HG02642 (cell line): ENCODE measurements around the gene BAZ1B.
A peak's percentile ranks its signal among the peaks of the same experiment; 100 is the strongest.
"Not testable (repeated sequence)": the region's sequence is repeated elsewhere in the genome, so short reads cannot be mapped to it uniquely, and the experiment has no call there.

Experiments used
- ATAC-seq: cut with Tn5 transposase; IDR thresholded peaks from one replicate; pipeline ENCODE4 v1.9.1; 2021; ENCODE audit warnings: mild to moderate bottlenecking; ENCODE audit not compliant: unreplicated experiment, poor library complexity

The BAZ1B gene, protein sequence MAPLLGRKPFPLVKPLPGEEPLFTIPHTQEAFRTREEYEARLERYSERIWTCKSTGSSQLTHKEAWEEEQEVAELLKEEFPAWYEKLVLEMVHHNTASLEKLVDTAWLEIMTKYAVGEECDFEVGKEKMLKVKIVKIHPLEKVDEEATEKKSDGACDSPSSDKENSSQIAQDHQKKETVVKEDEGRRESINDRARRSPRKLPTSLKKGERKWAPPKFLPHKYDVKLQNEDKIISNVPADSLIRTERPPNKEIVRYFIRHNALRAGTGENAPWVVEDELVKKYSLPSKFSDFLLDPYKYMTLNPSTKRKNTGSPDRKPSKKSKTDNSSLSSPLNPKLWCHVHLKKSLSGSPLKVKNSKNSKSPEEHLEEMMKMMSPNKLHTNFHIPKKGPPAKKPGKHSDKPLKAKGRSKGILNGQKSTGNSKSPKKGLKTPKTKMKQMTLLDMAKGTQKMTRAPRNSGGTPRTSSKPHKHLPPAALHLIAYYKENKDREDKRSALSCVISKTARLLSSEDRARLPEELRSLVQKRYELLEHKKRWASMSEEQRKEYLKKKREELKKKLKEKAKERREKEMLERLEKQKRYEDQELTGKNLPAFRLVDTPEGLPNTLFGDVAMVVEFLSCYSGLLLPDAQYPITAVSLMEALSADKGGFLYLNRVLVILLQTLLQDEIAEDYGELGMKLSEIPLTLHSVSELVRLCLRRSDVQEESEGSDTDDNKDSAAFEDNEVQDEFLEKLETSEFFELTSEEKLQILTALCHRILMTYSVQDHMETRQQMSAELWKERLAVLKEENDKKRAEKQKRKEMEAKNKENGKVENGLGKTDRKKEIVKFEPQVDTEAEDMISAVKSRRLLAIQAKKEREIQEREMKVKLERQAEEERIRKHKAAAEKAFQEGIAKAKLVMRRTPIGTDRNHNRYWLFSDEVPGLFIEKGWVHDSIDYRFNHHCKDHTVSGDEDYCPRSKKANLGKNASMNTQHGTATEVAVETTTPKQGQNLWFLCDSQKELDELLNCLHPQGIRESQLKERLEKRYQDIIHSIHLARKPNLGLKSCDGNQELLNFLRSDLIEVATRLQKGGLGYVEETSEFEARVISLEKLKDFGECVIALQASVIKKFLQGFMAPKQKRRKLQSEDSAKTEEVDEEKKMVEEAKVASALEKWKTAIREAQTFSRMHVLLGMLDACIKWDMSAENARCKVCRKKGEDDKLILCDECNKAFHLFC (N-terminal part only)

DNA sequence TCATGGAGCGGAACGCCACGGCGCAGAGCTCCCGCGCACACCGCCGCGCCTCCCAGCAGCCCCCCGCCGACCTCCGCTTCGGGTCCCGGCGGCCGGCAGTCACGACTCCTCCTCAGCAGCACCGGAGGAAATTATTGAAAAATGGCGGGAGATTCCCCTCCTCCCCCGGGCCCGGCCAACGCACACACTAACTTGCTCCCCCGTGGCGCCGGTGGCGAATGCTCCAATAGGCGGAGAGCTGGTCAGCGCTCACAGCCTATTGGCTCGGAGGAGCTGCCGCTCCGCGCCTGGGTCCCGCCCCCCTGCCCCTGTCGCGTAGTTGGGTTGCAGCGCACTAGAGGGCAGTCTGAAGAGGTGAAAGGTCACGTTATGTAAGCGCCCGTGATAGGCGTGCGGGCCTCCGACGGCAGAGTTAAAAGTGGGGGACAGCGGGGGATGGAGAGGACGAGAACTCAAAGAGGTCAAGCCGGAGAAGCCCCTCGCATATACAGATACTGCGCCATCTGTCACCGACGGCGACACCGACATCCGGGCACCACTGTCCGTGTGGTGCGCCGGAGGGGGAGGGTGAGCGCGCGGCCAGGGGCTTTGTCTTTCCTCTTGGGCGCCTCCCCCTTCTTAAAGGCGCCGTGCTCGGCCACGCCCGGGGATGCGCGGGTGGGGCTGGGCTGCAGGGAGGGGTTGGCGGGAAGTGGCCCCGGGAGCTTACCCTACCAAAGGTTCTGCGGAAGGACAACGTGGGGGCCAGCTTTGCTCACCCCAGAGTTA lies at the start of gene BAZ1B:
BAZ1B (minus strand) TSS at position 189 of the 768 bp plus-strand sequence. CDS start 360 bp downstream, outside the sequence.
- ATAC-seq: peak; percentile 88

DNA sequence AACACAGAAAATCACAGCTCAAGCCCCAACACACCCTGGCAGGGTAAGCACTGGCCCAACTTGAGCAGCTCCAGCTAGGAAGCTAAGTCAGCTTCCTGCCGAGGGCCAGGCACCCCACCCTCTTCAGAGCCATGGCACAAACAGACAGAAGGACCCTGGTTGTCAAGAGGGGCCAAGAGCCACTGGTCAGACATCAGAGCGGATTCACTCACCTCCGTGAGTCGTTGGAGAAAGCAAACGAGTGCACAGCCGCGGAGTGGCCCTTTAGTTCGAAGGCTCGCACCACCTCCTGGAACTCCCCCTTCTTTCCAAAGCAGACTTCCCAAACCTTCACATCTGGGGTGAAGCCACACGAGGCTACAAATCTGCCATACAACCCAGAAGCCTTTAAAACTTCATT lies 48.9 kb upstream of the BAZ1B start:
- ATAC-seq: no peak

DNA sequence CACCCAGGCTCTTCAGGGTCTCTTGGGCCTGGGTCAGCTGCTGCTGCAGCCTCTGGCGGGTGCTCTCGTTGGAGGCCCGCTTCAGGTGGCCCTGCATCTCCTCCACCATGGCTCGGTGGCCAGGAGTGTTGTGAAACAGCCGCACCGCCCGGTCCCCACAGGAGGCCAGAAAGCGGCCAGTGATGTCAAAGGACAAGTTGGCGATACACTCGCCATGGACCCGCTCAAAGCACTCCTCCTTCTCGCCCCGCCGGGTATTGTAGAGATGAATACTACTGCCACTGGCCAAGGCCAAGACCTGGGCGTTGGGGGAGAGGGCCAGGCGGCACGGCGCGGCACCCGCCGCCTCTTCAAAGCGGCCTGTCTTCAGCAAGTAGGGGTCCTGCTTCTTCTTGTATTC lies 48.4 kb upstream of the BAZ1B start:
- no peak for ATAC-seq

DNA sequence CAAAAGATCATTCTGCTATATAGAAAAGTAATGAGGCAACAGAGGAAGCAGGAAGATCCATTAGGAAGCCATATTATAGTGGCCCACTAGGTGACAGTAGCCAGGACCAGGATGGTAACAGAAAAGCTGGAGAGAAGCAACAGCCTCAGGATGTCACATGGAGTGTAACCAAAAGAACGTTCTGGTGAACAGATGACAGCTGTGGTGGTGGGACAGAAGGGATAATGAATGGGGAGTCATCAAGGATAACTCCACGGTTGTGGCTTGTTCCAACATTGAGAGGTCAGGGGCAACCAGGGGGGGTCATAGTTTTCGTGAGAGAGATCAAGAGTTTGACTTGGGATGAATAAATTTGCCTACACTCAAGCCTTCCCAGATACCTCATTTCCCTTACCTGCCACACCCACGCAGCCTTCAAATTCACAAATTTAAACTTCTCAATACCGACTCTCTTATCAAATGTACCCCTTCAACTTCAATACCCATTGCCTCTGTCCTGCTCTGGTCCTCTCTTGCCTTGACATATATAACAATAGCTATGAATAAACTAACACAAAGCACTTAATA lies 47.0 kb upstream of the BAZ1B start:
- no peak for ATAC-seq

DNA sequence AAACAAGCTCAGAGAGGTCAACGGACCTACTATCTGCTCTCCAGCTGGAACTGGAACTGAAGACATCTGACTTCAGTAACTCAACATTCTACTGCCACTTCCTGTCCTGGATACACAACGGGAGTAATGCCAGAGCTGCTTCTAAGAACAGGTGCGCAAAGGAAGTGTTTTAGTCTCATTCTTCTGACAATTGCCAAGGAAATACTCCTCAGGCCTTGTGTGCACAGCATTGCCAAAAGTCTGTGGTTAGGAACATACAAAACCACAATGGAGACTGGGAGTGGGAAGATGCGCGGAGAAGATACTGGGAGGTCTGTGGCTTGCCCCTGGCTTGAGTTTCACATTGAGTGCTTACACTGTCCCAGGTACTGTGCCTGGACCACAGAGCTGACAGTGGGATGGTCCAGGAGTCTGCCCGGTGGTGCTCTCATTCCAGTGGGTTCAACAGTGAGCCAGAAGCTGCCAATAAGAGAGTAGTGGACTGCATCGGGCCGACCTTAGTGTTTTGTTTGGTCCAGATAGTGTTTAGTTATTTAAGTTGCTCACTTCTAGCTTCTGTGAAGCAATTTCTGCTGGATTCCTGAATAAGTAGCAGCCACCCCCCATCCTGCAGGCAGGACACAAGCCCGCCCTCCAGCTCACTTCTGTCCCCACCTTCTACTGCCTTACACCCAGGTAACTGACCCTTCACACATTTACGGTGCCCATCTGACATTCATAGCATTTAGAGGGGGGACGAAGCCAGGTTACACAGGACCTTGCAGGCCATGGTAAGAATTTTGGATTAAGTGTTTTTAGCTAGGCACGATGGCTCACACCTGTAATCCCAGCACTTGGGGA lies 46.0 kb upstream of the BAZ1B start:
- no peak for ATAC-seq

DNA sequence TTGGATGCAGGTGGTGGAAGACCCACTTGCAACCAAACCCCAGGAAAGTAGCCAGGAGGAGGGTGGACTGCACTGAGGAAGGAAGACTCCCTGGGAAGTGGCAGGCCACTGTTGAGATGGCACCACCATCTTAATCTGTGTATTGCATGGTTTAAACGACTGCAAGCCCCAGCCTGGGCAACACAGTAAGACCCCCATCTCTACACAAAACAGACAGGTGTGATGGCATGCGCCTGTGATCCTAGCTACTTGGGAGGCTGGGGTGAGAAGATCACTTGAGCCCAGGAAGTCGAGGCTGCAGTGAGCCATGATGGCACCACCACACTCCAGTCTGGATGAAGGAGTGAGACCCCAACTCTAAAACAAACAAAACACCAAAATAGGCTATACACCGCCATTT lies 45.0 kb upstream of the BAZ1B start:
- ATAC-seq: no peak

DNA sequence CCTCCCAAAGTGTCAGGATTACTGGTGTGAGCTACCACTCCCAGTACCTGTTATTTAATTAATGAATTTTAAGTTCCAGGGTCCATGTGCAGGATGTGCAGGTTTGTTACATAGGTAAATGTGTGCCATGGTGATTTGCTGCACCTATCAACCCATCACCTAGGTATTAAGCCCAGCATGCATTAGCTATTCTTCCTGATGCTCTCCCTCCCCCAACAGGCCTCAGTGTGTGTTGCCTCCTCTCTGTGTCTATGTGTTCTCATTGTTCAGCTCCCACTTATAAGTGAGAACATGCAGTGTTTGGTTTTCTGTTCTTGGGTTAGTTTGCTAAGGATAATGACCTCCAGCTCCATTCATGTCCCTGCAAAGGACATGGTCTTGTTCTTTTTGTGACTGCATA lies 44.3 kb upstream of the BAZ1B start:
- ATAC-seq: not testable (repeated sequence)

DNA sequence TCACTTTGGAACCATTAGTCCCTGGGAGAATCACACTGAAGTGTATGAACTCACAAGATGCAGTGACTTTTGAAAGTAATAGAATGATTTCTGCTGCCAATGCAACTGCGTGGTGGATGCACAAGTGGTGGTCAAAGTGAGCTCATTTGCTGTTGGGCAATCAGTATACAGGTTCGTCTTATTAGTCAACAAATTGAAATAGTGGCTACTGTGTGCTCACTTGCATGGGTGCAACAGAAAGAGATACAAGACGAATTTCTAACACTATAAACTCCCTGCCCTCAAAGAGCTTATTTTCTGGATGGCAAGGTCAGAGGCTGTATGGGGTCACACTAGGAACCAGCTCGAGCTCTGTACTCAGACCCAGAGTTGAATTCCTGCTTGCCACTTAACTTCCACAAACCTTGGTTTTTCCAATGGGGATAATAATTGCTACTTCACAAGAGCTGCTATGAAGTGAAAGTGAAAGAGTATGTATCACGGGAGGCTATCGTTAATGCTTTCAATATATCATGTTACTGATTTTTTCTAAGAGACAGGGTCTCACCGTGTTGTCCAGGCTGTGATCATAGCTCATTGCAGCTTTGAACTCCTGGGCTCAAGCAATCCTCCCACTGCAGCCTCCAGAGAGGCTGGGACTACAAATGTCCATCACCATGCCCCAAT lies 43.7 kb upstream of the BAZ1B start:
- ATAC-seq: no peak

DNA sequence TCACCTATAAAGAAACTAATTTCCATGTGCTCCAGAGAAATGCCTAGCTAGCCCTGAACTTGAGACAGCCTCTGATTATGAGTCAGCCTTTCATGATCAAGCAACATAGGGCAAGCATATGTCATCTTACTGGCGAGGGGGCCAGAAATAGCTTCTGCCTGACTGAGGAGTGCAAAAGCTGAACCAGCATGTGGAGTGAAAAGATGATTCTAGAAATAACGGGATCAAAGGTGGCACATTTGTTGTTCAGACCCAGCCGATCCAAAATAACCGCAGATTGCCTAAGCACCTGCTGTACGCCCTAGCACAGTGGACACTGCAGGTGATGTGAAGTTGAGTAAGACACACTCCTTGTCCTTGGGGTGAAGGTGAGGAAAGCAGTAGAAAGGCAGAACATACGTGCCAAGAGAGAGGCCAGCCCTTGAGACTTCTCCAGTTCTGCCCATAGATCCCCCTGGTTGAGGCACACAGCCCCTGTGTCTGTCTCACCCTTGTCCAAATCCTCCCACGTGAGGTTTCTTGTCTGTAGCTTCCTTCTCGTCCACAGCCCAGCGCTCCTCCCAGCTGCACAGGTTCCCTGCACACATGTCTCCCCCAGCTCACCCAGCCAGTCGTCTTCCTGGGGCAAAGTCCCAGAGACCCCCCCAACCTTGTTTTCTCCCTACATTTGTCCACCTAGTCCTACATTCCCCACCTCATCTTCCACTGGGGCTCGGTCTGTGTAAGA lies 38.2 kb upstream of the BAZ1B start:
- ATAC-seq: no peak

DNA sequence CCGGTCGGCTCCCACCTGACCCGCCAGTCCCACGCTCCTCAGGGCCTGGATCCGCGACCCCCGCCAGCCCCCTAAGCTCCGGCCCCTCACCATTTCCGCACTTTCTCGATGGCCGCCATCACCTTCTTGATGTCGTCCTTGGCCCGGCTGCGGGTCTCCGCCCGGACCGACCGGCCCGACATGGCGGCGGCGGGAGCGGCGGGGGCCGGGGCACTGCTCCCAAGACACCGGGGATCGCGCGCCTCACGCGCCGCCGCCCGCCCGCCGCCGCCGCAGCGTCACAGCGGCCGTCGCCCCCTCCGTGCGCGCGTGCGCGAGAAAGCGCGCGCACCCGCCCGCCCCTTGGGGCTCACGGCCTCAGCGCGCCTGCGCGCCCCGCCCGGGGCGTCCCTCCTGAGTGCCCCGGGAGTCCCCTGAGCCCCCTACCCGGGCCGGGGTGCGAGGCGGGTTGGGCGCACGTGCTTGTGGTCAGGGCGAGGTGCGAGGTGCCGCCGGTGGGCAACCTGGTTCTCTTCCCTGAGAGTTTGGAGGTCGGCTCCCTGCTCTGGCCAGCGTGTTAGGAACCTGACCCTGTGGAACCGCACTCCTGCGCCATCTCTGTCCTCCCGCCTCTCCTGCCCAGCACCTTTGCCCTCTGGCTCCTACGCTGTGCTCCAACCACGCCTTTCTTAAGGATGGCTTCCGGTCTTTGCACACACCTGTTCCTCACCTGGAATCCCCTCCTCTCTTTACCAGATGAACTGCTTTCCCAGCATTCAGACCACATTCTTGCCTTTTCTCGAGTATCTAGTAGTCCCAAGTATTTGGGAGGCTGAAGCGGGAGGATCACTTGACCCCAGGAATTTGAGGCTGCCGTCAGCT lies 35.5 kb upstream of the BAZ1B start, which contains the start of gene BCL7B:
BCL7B (minus strand) TSS at position 294 of the 861 bp plus-strand sequence; CDS start at position 182, 112 bp downstream.
- ATAC-seq: peak; percentile 61

DNA sequence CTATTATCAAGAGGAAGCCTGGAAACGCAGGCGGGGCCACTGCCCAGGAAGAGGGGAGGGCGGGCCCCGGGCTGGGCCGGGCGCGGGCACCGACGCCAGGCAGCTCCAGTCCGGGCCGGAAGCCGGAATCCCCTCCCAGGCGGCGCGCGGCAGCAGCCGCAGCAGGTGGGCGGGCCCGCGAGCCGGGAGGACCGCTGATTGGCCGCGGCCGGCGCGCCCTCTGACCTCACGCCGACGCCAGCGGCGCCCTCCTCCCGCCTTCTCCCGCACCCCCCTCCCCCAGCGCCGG lies 35.0 kb upstream of the BAZ1B start:
- peak; percentile 92 for ATAC-seq

DNA sequence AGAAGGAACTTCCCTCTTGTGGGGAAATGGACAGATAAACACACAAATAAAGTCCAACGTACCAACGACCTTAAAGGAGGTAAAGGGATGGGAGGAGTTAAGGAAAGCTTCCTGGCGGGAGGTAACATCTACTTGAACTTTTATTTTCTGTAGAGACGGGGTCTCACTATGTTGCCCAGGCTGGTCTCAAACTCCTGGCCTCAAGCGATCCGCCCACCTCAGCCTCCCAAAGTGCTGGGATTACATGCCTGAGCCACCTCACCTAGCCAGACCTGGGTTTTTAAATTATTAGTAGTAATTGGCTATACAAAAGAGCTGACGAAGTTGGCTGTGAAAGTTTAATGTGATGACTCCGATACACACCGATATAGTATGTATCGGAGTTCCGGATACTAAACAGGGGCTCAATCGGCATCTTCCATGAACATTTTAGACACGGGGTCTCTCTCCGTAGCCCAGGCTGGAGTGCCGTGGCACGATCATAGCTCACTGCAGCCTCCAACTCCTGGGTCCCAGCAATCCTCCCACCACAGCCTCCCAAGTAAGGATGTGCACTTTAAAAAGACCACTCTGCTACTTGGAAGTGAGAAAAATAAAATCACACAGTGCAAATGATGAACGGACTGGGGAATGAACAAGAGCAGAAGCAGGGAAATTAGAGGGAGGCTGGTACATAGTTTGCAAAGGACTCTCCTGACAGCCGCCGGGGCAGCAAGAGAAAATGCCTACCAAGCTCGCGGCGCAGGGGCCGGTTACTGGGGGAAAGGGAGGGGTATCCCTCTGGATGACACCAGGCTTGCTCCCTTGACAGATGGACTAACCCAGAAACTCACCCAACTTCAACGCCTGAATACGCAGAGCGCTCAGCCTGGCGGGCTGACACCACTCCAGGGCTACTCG lies 34.4 kb upstream of the BAZ1B start:
- no peak for ATAC-seq

DNA sequence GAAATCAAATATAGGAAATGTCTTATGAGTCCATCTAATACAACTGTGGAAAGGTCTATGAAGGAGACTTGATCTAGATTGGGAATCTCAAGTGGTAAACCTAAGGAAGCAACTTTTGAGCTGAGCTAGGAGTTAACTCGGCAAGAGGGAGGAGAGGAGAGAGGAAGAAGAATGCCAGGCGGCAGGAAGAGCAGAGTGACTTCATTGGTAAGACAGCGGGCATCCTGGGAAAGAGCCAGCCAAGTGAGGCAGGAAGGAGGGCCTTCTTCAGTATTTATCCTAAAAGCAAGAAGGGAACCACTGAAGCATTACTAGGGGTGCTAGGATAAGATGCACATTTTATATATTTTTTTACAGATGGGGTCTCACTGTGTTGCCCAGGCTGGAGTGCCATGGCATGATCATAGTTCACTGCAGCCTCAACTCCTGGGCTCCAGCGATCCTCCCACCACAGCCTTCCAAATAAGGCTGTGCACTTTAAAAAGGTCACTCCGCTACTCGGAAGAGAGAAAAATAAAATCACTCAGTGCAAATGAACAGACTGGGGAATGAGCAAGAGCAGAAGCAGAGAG lies 33.4 kb upstream of the BAZ1B start:
- ATAC-seq: no peak

DNA sequence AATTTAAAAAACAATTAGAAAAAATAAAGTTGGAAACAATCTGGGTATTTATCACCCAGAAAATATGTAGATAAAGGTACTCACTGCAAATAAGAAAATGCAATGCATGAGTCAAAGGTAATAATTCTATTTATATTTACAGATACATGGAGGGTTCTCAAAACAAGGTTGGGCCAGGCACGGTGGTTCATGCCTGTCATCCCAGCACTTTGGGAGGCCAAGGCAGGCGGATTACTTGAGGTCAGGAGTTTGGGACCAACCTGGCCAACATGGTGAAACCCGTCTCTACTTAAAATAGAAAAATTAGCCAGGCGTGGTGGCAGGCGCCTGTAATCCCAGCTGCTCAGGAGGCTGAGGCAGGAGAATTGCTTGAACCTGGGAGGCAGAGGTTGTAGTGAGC lies 28.0 kb upstream of the BAZ1B start:
- not testable (repeated sequence) for ATAC-seq

DNA sequence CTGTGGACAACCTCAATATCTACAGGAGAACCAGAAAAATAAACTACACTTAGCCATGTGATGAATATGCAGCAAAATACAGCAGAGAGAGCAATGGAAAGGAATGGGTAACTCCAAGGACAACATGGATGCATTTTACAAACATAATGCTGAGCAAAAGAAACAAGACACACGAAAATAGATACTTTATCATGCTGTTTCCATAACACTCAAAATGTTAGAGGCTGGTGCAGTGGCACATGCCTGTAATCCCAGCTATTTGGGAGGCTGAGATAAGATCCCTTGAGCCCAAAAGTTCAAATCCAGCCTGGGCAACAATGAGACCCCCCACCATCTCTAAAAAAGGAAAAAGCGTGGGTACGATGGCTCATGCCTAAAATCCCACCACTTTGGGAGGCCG lies 27.1 kb upstream of the BAZ1B start:
- no peak for ATAC-seq
